Iris pigment epithelial cell (primary cell): Measurements from ENCODE around the gene MACROH2A1.

Source experiments
- DNase-seq: peaks from one replicate; pipeline ENCODE4 v3.0.0-alpha.2; 2011; ENCODE audit warnings: low read depth

The MACROH2A1 gene

DNA sequence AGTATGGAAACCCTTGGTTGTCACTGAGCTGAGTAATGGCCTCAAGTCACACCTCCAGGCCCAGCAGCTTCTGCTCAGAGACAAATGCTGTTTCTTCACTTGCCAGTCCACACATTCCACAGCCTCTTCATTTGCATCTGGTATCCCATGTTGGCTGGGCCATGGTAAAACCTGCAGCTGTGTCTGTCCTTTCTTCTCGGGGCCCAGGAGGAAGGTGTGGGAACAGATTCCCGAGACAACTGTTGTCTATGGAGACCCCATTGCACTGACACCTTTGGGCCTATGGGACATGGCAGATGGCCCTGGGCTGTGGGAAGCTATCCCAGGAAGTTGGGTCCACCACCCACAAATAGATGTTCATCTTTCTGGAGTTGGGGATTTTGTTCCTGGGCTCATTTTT lies 85.1 kb downstream of the MACROH2A1 start:
- DNase-seq = no peak

DNA sequence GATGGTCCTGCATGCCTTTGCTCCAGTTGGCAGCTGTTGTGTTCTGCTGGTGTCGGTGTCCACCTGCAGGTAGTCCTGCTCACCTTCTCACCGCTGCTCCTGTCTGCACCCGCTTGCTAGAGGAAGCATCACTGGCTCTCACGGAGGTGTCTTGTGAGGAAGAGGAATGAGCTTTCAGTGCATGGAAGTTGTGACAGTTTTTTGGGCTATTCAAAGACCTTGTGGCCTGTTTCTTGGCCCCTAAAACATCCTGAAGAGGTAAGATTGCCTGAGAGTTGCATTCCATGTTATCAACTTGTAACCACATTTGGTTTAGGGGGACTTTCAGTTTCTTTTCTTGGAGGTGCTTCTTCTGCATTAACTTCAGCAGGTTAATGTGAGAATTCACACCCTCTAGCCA lies 85.6 kb downstream of the MACROH2A1 start:
- DNase-seq = no peak

DNA sequence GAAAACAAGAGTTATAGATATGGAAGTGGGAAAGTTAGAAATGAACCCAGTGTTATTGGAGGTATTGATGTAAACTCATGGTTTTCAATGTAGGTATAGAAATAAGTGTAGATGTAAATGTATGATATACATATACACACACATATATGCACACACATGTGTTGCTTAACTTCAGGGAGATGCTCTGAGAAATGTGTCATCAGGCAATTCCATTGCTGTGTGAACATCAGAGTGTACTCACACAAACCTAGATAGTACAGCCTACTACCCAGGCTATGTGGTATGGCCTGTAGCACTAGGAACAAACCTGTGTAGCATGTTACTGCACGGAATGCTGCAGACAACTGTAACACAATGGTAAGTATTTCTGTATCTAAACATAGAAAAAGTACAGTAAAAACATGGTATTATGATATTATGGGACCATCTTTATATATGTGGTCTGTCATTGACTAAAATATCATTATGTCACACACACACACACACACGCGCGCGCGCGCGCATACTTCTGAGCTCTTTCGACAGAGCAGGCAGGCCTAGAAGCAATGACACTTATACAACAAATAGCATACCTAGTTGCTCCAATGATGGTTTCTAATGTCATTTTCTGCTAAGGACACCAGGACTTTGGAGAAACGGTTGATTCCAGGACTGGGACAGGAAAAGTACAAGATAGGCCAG lies 86.6 kb downstream of the MACROH2A1 start:
- DNase-seq = peak; percentile 38

DNA sequence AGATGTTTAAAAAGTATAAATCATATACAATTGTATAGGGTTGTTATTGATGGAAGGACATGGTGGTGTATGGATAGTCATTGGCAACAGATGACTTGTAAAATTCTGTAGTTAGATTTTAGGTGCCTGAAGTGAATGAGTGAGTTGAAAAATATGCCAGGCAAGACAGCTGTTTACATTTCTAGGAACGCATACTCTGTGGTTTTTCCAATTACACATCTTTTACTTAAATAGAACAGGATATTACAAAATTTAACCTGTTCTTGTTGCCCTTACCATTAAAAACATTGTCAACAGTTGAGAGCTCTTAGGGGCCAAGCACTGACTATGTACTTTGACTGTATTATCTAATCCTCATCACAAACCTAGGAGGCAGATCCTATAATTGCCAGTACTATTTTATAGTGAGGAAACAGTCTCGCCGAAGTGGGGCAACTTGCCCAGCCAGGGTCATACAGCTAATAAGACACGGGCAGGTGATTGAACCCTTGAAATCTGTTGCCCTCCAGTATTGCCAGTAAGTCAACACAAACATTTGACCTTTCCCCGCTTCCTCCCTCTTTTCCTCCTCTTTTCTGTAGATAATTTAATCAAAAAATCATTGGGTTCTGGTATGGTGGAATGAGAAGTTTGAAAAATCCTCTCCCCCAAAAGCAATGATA lies 88.6 kb downstream of the MACROH2A1 start:
- DNase-seq = peak; percentile 88

DNA sequence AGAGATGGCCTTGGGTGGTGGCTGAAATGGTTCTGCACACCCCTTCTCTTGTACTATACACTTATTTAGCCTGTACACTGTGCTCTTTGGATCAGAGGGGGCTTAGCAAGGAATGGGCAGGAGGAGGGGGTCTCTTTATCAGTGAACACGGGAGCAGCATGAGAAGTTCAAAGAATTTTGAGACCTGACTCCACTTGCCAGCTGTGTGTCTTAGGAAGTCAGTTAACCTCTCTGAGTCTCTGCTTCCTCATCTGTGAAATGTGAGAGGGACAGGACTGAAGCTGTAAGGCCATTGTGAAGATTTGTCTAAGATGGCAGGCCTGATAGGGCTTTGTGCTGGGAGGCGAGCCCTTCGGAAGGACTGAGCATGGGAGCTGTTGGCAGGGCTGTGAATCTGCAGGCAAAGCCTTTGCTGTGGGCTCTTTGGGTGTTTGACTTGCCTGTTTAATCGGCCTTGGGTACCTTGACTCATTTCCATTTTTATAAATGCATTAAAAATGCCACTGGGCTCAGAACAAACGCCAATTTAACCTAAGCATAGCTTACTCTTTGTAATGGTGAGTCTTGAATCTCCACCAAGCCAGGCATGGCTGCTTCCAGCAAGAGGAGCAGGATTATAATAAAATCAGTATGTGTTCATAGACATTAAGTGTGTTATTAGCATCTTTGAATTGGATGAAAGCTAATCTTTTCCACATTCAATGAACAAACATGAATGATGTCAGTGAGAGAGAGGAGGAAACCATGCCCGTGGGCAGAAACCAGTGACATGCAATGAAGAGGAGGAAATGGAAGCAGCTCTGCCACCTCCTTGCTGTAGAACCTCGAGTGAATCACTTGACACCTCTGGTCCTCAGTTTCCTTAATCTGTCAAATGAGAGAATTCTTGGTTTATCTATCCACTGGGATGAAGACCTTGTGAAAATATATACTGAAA lies 89.4 kb downstream of the MACROH2A1 start:
- no peak for DNase-seq

DNA sequence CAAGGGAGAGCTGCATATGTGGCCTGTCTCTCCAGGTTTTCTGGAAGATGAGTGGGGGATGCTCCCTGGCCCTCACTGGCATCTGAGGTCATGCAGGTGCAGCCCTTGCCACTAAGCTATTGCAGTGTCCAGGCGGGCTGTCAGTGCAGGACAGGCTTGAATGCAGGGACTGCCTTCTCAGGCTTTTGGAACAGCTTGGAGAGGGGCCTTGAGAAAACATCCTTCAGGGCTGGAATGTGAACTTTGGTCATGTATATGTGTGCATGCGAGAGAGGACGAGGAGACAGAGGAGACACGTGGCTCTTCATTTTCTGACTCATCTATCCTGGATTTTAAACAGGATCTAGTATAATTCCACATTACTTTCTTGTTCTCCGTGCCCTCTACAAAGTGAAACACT lies 90.3 kb downstream of the MACROH2A1 start:
- peak; percentile 87 for DNase-seq

DNA sequence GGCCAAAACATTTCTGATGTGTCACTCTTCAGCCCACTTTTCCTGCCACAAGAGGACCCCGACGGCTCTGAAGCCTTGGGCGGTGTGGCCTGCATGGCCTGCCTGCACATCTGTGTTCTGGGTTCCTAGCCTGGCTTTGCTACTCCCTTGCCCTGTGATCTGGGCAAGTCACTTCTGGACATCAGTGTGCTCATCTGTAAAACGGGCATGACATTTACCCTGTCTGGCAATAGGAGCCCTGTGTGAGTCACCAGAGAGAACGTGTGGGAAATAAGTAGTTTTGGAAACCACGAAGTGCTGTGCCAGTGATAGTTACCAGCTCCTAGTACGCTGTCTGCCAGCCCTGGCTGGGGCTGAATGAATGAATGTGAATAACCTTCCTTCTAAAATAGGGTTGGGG lies 90.8 kb downstream of the MACROH2A1 start:
- DNase-seq = peak; percentile 61

DNA sequence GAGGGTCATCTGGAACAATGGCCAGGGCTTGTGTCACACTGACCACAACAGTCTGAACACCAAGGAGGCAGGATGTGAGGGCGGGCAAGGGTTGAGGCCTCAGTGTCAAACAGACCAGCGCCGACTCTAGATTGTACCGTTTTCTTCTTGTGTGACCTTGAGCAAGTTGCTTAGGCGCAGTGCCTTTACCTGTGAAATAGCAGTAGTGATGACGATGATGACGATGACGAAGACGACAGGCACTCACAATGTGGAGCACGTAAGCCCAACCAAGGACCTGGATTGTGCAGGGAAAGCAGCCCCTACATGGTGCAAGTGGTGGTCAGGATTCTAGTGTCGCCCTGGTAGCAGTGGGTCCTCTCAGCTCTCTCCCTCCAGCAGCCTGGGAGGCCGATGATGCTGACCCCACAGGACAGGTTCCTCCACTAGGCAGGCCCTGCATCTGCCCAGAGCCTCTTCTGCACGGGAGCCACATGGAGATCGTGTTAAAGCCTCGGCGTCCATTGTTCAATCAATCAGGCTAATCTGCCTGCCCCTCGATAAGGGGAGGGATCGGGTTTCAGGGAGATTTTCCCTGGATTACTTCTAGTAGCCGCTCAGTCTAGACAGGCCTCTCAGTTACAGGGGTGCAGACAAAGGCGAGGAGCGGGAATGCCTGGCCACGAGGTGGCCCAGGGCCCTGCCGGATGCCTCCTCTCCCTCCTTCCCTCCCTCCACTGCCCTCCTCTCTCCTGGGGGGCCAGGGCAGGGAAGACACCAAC lies 91.7 kb downstream of the MACROH2A1 start:
- peak; percentile 40 for DNase-seq

DNA sequence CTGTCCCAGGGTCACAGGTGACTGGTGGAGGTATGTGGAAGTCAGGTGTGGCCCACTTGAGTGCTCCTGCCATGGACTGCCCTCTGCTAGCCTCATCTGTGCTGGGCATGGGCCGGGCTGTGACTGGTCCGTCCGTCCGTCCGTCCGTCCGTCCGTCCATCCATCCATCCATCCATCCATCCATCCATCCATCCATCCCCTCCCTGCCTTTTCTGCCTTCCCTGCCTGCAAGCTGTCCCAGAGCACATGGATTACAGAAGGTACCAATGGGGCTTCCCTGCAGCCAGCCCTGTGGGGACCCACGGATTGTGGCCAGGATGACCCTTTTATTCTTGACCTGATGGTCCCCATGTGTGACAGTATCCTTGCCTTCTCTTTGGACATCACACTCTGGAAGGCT lies 92.5 kb downstream of the MACROH2A1 start:
- no peak for DNase-seq

DNA sequence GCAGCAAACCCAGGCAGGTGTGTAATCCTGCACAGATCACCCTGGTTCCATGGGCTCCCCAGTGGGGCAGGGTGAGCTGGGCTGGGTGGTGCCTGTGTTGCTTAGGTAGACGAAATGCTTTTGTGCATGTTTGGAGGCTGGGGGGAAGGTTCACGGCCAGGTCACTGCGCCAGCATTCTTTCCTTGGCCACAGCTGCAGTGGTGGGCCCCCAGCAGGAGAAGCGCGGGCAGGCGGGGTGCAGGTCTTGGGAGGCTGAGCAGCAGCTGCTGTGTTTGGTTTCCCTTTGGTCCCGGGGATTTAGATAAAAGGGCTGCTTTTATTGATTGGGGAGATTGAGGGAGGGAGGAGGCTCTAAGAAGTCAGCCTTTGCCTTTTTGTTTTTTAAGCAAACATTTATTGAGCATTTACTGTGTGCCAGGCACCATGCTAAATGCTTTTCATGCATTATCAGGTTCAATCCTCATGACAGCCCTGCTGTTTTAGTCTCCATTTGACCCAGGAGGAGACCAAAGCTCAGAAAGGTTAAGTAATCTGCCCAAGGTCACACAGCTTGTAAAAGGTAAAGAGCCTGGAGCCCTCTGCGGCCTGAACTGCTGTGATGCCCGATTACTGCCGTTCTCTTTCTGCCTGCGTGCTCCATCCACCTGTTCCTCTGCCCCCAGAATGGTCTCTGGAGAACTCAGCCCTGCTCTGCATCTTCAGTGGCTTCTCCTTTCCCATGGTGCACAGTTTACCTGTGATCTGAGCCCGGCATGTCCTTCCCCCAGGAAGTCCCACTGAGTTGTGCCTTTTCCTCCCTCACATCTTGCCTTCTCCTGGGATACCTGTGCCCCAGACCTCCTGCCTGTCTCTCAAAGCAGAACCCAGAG lies 94.4 kb downstream of the MACROH2A1 start:
- DNase-seq = peak; percentile 52

DNA sequence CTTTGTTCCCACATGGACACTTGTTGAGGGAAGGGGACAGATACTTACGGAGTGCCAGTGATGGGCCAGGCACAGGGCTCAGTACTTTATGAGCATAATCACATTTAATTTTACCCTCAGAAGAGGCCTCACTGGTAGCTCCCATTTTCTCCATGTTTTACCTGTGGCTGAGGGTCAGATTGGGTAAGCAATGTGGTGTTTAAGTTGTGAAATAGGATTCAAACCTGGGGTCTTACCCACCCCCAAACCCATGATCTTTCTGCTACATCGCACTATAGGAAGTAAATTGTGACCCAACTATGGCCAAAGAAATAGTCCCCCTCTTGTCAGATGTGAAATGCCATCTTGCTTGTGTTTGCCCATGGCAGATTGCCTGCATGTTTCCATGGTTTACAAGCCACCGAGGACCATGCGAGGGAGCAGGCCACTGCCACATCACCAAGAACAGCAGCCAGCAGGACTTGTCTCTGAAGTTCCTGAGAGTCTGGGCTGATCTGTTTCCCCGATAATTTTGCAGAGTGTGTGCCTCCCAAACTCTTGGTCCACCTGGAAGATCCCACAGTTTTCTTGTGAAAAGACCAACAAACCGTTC lies 95.4 kb downstream of the MACROH2A1 start:
- DNase-seq = no peak

DNA sequence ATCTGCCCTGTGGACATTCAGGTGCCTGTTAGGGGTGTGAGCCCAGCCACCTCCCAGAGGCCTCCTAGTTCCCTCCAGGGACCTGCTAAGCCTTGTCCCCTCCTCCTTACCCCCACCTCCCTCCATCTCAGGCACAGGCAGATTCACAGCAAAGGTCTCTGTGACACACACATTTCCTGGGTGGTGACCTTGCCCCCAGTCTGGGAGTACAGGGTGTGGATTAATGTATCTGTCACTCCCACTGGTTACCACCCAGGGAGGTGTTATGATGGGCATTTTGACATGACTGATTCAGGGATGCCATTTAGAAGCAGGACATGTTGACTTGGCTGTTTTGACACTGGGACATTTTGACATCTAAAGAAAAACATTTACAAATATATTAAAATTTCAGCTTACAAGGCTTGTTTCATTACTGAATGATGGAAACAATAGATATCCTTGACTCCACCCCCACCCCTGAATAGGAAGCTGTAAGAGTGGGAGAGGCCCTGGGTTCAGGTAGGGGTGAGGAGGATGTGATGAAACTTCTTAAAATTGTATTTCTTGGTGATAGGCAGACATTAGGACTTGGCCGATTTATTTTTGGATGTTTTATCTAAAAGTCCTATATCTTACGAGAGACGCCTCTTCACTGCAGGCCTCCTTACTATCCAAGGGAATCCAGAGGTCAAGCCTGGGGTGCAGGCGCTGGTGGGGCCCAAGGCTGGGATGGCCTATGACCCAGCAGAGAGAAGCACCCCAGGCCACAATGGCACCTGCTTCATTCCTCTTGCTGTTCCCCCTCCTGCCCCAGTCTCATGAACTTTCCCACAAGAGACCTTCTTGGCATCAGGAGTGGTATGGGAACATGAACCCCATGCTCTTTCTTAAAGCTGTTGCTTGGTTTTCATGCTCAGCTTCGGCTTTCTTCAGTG lies 101.9 kb downstream of the MACROH2A1 start:
- DNase-seq = no peak

DNA sequence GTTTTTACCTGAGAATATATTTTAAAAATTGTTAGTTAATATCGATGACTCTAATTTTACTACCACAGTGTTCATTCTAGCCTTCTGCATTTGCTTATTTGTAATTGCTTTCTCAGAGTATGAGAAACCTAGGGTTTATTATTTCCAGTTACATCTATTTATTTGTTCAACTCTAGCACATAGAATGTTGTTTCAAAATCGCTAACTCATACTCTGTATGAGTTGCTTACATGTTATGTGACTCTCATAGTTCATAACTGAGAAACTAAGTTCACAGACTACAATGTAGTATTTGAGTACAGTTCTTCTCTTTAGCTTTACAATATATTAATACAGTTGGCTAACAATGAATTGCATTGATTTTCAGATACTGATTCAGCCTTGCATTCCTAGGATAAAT lies 103.2 kb downstream of the MACROH2A1 start:
- peak; percentile 63 for DNase-seq

DNA sequence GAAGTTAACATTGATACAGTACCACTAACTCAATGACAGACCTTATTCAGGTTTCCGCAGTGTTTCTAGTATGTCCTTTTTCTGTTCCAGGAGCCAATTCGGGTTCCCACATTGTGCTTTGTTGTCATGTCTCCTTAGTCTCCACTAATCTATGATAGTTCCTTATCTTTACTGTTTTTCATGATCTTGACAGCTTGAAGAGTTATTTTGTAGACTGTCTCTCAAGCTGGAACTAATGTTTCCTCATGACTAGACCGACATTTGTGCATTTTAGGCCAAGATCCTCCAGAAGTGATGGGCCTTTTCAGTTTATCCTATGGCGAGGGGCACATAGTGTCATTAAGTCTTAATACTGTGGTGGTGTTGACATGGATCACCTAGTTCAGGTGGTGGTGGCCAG lies 104.2 kb downstream of the MACROH2A1 start:
- no peak for DNase-seq

DNA sequence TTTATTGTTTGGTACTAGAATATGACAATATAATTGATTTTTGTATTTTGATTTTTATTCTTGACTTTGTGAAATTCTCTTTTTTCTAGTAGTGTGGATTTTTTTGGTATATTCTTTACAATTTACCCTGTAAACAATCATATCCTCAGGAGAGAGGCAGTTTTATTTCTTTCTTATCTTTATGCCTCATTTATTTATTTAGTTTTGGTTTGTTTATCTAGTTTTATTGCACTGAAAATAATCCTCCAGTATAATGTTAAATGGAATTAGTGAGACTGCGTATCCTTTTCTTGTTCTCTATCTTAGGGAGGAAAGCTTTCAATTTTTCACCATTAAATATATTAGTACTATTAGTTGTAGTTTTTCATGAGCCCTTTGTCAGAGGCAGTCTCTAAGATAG lies 109.4 kb downstream of the MACROH2A1 start:
- DNase-seq = no peak

DNA sequence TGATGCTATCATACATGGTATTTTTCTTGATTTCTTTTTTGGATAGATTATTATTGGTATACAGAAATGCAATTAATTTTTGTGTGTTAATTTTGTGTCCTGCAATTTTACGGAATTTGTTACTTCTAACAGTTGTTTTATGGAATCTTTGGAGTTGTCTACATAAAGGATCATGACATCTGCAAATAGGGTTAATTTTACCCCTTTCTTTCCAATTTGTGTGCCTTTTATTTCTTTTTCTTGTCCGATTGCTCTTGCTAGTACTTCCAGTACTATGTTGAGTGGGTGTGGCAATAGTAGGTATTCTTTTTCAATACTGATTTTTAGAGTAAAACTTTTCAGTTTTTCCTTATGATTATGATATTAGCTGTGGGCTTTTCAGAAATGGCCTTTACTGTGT lies 111.5 kb downstream of the MACROH2A1 start:
- no peak for DNase-seq
